Skeletal muscle tissue (tissue), 4 donors: ENCODE results near the gene NDOR1. TPM values are rescaled to one million over a fixed set of nuclear protein-coding genes. Genes with fewer than 3 reads are reported as not detected.

Experiments used
- H3K27ac ChIP-seq: one replicate; pipeline ENCODE4 v1.7.0; 2013; ENCODE audit warnings: mild to moderate bottlenecking, low read depth, low read length, inconsistent platforms
- H3K27me3 ChIP-seq, 3 donors: one replicate each; pipeline ENCODE4 v1.7.0; 2013; ENCODE audit warnings: low read length in 3 of 3; ENCODE audit not compliant: control insufficient read depth in 3 of 3, insufficient read depth in 3 of 3
- H3K36me3 ChIP-seq, 3 donors: one replicate each; pipeline ENCODE4 v1.7.0; 2013; ENCODE audit warnings: low read length in 3 of 3; ENCODE audit not compliant: control insufficient read depth in 3 of 3, insufficient read depth in 3 of 3
- H3K4me1 ChIP-seq, 3 donors: one replicate each; pipeline ENCODE4 v1.7.0; 2013; ENCODE audit warnings: low read length in 3 of 3, mild to moderate bottlenecking in 3 of 3; ENCODE audit not compliant: control insufficient read depth in 3 of 3, insufficient read depth in 3 of 3
- H3K4me3 ChIP-seq, 3 donors: one replicate each; pipeline ENCODE4 v1.7.0; 2013; ENCODE audit warnings: low read length in 3 of 3
- H3K9ac ChIP-seq, 3 donors: one replicate each; pipeline ENCODE4 v1.7.0; 2013; ENCODE audit warnings: low read length in 3 of 3, mild to moderate bottlenecking in 3 of 3, moderate library complexity in 2 of 3, low read depth in 1 of 3
- H3K9me3 ChIP-seq, 3 donors: one replicate each; pipeline ENCODE4 v1.7.0; 2013; ENCODE audit warnings: low read length in 3 of 3; ENCODE audit not compliant: control insufficient read depth in 3 of 3
- total RNA-seq: library from RNA; depleted of rRNA; stranded (reverse); fragments of >200 nt; gene quantifications from one replicate; pipeline ENCODE4 v1.2.3, GENCODE V29; 2014
- donor health status: Osteomylitis.

Gene NDOR1
- total RNA-seq, 1 donor from 2014 or later: 4.7 TPM

DNA sequence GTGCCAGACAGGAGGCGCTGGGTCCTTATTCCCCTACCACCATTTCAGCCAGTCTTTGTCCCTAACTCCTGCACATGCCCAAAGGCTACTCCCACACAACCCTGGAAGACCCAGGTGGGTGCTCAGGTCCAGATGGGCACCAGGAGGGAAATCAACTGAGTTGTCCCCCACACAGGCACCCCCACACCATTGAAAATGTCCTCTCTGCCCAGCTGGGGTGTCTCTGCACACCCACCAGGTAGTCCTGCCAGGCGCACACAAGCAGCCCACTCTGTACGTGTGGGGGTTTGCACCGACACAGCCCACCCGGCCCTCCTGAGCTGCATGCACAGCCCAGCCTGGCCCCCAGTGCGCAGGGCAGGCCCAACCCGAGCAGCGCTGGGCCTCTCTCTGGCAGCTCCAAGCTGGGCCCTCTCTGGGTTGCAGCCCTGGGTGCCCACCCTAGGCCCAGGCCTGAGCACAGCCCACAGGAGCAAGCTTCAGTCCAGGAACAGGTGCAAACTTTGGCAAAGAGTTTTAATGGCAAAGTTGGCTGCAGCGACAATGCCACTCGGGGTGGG, 14.3 kb downstream of the NDOR1 start:
- no peak overlapping the region for H3K27ac ChIP-seq
- no peaks in the 10 kb centered on the region for H3K9me3 ChIP-seq
- H3K9ac ChIP-seq: no peak overlapping the region
- H3K4me1 ChIP-seq: peaks cover 20 to 43% (median 27%) of the 10 kb centered on the region in 3 donors
- H3K4me3 ChIP-seq: no peak overlapping the region
- no peaks in the 10 kb centered on the region for H3K27me3 ChIP-seq
- peaks cover 0 to 2% (median 0%) of the 10 kb centered on the region in 3 donors for H3K36me3 ChIP-seq

- no peaks in the 10 kb centered on the region for H3K27me3 ChIP-seq
- H3K36me3 ChIP-seq: peaks cover 0 to 2% (median 0%) of the 10 kb centered on the region in 3 donors
- peaks cover 20 to 43% (median 27%) of the 10 kb centered on the region in 3 donors for H3K4me1 ChIP-seq
- no peaks in the 10 kb centered on the region for H3K9me3 ChIP-seq
- H3K4me3 ChIP-seq: no peak overlapping the region
- H3K27ac ChIP-seq: no peak overlapping the region
- no peak overlapping the region for H3K9ac ChIP-seq
Measured at GRCh38 chr9:137220317-137221094, 15.0 kb downstream of the NDOR1 start.

DNA sequence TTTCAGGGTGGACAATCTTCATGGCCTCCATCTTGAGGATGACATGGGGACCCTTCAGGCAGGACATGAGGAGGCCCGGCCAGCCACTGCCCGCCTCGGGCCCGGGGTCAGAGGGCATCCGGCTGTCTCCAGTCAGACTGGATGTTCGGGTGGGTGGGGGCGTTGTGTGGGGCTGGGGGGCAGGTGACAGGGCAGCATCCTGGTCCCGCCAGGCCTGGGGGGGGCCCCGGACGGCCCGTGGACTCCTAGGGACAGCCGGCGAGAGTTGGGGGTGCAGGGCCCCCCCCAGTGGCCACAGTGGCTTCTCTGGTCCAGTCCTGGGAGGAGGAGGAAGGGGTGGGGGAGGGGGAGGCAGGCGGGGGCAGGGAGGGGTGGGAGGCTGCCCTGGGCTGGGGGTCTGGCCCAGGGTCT, 15.6 kb downstream of the NDOR1 start:
- Histone ChIP-seq H3K27ac (no peak overlapping the region), H3K36me3 (no peaks in the 10 kb centered on the region), H3K4me3 (no peak overlapping the region), H3K27me3 (peaks cover 0 to 2% (median under 1%) of the 10 kb centered on the region in 3 donors), H3K9ac (no peak overlapping the region), H3K4me1 (peaks cover 20 to 43% (median 27%) of the 10 kb centered on the region in 3 donors), H3K9me3 (no peaks in the 10 kb centered on the region)

- peaks cover 20 to 42% (median 26%) of the 10 kb centered on the region in 3 donors for H3K4me1 ChIP-seq
- no peaks in the 10 kb centered on the region for H3K36me3 ChIP-seq
- no peaks in the 10 kb centered on the region for H3K9me3 ChIP-seq
- peak overlapping the region; percentile 22 to 36 (median 30) for H3K4me3 ChIP-seq
- H3K27me3 ChIP-seq: peaks cover 4 to 7% (median 5%) of the 10 kb centered on the region in 3 donors
- H3K9ac ChIP-seq: peak overlapping the region in 1 of 3 donors; percentile 60
- H3K27ac ChIP-seq: no peak overlapping the region
Measured at GRCh38 chr9:137221506-137222111, 16.1 kb downstream of the NDOR1 start.

GRCh38 chr9:137222190-137223077, 16.9 kb downstream of the NDOR1 start, which contains the start of gene RNF208:
Gene RNF208, minus strand, starts transcription at chr9:137222240. Its CDS starts 1,028 bp downstream, at chr9:137221212.
- Histone ChIP-seq H3K27ac (peak within 1 kb of the TSS; percentile 90), H3K27me3 (peaks cover 11 to 13% (median 11%) of the 10 kb centered on the region in 3 donors), H3K9me3 (no peaks in the 10 kb centered on the region), H3K36me3 (no peaks in the 10 kb centered on the region), H3K4me3 (peak within 1 kb of the TSS; percentile 68 to 89 (median 89)), H3K4me1 (peaks cover 17 to 39% (median 19%) of the 10 kb centered on the region in 3 donors), H3K9ac (peak within 1 kb of the TSS; percentile 80 to 90 (median 86))

DNA sequence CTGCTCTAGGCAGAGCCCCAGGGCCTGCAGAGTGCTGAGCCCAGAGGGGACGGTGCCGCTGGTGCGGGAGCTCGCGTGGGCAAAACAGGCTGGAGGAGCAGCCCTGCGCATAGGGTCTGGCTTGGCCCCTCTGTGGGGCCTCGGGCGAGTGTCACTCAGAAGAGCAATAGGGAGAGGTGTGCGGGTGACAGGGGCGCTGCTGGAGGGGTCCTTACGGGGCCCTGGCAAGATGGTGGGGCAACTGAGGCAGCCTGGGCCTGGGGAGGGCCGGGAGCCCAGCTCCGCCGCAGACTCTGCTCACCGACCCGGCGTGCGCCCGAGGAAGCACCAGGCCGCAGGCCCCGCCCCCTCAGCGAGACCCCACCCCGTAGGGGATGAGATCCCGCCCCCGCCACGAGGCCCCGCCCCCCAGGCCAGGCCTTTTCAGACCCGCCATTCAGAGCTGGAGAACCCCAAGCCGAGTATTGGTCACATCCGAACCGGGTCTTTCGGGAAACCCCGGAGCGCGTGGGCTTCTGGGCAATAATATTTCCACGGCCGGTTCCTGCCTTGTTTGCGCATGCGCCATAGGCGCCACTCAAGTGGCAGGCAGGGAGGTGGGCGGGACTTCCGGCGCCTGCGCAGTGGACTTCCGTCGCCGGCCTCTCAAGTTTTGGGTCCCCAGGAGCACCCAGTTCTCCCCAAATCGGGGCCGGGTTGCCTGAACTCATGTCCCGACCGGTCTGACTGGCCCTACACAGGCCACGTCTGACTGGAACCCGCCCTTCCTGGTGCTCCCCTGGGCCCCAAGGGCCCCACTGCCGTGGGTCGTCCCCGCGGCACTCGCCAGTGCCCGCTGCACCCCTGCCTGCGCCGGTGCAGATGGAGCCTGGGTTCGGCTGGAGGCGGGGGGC, 17.8 kb downstream of the NDOR1 start:
- Histone ChIP-seq H3K36me3 (no peaks in the 10 kb centered on the region), H3K4me1 (peaks cover 12 to 32% (median 13%) of the 10 kb centered on the region in 3 donors), H3K27ac (peak overlapping the region; percentile 90), H3K27me3 (peaks cover 15 to 18% (median 16%) of the 10 kb centered on the region in 3 donors), H3K4me3 (peak overlapping the region; percentile 81 to 89 (median 89)), H3K9me3 (no peaks in the 10 kb centered on the region), H3K9ac (peak overlapping the region; percentile 90 to 99 (median 91))

DNA sequence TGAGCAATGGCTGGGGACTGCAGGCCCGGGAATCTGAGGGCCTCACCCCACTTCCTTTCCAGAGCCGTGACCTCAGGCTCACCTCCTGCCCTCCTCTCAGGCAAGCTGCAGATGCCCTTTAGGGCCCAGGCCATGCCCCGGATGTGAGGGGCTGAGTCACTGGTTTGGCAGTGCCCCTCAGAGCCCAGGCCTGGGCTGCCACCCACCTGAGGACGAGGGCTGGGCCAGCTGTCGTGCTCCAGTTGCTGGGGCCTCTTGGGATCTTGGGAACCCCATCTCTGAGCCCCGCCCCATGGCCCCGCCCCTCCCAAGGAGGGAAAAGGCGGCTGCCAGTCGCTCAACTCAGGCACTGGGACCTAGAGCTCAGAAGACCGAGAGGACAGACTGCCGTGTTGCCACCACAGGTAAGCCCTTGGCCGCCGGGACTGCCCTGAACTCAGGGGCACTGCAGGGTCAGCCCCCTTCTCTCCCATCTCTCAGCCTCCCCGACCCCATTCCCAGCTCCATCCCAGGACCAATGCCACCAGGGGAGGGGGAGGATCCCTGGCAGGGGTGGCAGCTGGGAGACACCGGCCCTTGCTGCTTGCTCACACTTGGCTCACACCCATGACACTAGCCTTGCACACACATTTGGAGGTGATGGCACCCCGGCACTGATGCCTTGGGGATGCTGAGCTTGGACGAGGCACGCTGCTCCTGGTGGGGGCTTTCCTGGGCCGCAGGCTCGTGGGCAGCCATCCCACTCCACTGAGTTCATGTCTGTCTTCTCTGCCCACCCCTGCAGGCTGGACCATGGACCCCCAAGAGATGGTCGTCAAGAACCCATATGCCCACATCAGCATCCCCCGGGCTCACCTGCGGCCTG, 19.6 kb downstream of the NDOR1 start, which contains the start of gene CYSRT1:
Gene CYSRT1, plus strand, starts transcription at position 345 of the 865 bp plus-strand sequence. Its CDS starts 448 bp downstream, at position 793.
- H3K27ac ChIP-seq: peak within 1 kb of the TSS; percentile 90
- peak within 1 kb of the TSS; percentile 81 to 89 (median 89) for H3K4me3 ChIP-seq
- peaks cover 12 to 24% (median 13%) of the 10 kb centered on the region in 3 donors for H3K4me1 ChIP-seq
- no peaks in the 10 kb centered on the region for H3K9me3 ChIP-seq
- peak within 1 kb of the TSS; percentile 90 to 99 (median 91) for H3K9ac ChIP-seq
- H3K27me3 ChIP-seq: peaks cover 31 to 35% (median 31%) of the 10 kb centered on the region in 3 donors
- H3K36me3 ChIP-seq: no peaks in the 10 kb centered on the region

- H3K4me3 ChIP-seq: no peak overlapping the region
- H3K9me3 ChIP-seq: no peaks in the 10 kb centered on the region
- H3K27me3 ChIP-seq: peaks cover 38 to 42% (median 39%) of the 10 kb centered on the region in 3 donors
- H3K4me1 ChIP-seq: peaks cover 11 to 24% (median 12%) of the 10 kb centered on the region in 3 donors
- no peaks in the 10 kb centered on the region for H3K36me3 ChIP-seq
- H3K9ac ChIP-seq: no peak overlapping the region
- H3K27ac ChIP-seq: no peak overlapping the region
Measured at GRCh38 chr9:137225699-137226331, 20.3 kb downstream of the NDOR1 start.
